ENCODE measurements around the gene MEGF11.

DNA sequence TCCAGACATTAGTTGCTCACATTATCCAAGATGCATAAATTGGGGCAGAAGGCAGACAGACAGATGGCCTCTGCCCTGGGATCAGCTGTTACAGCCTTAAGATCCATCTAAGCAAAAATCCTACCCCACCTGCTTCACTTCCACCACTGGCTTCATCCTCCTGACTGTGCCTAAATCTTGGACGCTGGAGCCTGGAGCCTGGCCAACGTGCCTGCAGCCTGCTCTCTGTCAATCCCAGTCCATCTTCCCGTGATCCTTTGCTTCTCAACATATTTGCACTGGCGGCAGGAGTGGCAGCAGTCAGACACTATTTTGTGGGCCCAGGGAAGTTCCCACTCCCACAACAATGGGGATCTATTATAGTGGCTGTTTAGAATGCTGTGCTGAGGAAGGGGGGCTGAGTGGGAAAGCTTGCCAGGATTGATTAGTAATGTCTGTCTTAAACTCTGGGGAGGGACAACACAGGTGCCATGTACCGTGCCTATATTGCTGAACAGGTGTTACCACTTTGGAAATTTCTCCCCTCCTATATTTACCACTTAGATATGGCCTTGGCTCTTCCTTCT, 121.2 kb downstream of the MEGF11 start:
- TF ChIP-seq, protein P1, sequence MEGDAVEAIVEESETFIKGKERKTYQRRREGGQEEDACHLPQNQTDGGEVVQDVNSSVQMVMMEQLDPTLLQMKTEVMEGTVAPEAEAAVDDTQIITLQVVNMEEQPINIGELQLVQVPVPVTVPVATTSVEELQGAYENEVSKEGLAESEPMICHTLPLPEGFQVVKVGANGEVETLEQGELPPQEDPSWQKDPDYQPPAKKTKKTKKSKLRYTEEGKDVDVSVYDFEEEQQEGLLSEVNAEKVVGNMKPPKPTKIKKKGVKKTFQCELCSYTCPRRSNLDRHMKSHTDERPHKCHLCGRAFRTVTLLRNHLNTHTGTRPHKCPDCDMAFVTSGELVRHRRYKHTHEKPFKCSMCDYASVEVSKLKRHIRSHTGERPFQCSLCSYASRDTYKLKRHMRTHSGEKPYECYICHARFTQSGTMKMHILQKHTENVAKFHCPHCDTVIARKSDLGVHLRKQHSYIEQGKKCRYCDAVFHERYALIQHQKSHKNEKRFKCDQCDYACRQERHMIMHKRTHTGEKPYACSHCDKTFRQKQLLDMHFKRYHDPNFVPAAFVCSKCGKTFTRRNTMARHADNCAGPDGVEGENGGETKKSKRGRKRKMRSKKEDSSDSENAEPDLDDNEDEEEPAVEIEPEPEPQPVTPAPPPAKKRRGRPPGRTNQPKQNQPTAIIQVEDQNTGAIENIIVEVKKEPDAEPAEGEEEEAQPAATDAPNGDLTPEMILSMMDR (IDR thresholded peaks at IDR 0.05; ENCODE audit: insufficient read depth, low read length): no peak
- TF ChIP-seq, protein P2, sequence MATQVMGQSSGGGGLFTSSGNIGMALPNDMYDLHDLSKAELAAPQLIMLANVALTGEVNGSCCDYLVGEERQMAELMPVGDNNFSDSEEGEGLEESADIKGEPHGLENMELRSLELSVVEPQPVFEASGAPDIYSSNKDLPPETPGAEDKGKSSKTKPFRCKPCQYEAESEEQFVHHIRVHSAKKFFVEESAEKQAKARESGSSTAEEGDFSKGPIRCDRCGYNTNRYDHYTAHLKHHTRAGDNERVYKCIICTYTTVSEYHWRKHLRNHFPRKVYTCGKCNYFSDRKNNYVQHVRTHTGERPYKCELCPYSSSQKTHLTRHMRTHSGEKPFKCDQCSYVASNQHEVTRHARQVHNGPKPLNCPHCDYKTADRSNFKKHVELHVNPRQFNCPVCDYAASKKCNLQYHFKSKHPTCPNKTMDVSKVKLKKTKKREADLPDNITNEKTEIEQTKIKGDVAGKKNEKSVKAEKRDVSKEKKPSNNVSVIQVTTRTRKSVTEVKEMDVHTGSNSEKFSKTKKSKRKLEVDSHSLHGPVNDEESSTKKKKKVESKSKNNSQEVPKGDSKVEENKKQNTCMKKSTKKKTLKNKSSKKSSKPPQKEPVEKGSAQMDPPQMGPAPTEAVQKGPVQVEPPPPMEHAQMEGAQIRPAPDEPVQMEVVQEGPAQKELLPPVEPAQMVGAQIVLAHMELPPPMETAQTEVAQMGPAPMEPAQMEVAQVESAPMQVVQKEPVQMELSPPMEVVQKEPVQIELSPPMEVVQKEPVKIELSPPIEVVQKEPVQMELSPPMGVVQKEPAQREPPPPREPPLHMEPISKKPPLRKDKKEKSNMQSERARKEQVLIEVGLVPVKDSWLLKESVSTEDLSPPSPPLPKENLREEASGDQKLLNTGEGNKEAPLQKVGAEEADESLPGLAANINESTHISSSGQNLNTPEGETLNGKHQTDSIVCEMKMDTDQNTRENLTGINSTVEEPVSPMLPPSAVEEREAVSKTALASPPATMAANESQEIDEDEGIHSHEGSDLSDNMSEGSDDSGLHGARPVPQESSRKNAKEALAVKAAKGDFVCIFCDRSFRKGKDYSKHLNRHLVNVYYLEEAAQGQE (IDR thresholded peaks at IDR 0.05; ENCODE audit: insufficient replicate concordance, low read depth): no peak
- no peak for TF ChIP-seq POLR2AphosphoS5 (IDR thresholded peaks at IDR 0.05; ENCODE audit: low read depth)
- TF ChIP-seq GABPA (IDR thresholded peaks at IDR 0.05; ENCODE audit: low read depth): no peak
- TF ChIP-seq SPI1 (IDR thresholded peaks at IDR 0.05; ENCODE audit: borderline replicate concordance, low read depth): no peak
